ENCODE results near the gene ZNF358. TPM values are rescaled to one million over a fixed set of nuclear protein-coding genes. Genes with fewer than 3 reads are reported as not detected.

The ZNF358 gene
- polyA plus RNA-seq, 1 donor: 61.8 TPM

- DNase-seq: no peak
Observed at GRCh38 chr19:7559102-7559501, 43.2 kb downstream of the ZNF358 start.

GRCh38 chr19:7560255-7560654 lies 44.4 kb downstream of the ZNF358 start:
- DNase-seq: no peak

GRCh38 chr19:7561325-7561724 lies 45.4 kb downstream of the ZNF358 start:
- DNase-seq: no peak

- no peak for DNase-seq
Observed at GRCh38 chr19:7562646-7563393, 46.9 kb downstream of the ZNF358 start.

- DNase-seq: no peak
Observed at GRCh38 chr19:7564866-7565265, 49.0 kb downstream of the ZNF358 start.

- DNase-seq: no peak
Observed at GRCh38 chr19:7565332-7565731, 49.4 kb downstream of the ZNF358 start.

Other genes with a start within 250 kb of the ZNF358 start
- gene INSR, start 221.7 kb upstream of the ZNF358 start, polyA plus RNA-seq (ENCODE audit: insufficient read length): 19.0 TPM
- gene ARHGEF18, start 167.2 kb upstream of the ZNF358 start, polyA plus RNA-seq (ENCODE audit: insufficient read length): 15.7 TPM
- 4.0 TPM for gene PEX11G, start 27.1 kb upstream of the ZNF358 start, polyA plus RNA-seq (ENCODE audit: insufficient read length)
- 16.4 TPM for gene MCOLN1, start 6.5 kb downstream of the ZNF358 start, polyA plus RNA-seq (ENCODE audit: insufficient read length)
- 34.7 TPM for gene PNPLA6, start 19.6 kb downstream of the ZNF358 start, polyA plus RNA-seq (ENCODE audit: insufficient read length)
- 0.45 TPM for gene CAMSAP3, start 79.8 kb downstream of the ZNF358 start, polyA plus RNA-seq (ENCODE audit: insufficient read length)
- 33.1 TPM for gene XAB2, start 113.4 kb downstream of the ZNF358 start, polyA plus RNA-seq (ENCODE audit: insufficient read length)
- gene PET100, start 113.7 kb downstream of the ZNF358 start, polyA plus RNA-seq (ENCODE audit: insufficient read length): 52.4 TPM
- not detected for gene PCP2, start 117.6 kb downstream of the ZNF358 start, polyA plus RNA-seq (ENCODE audit: insufficient read length)
- gene STXBP2, start 121.0 kb downstream of the ZNF358 start, polyA plus RNA-seq (ENCODE audit: insufficient read length): 6.7 TPM
- 1.3 TPM for gene RETN, start 152.9 kb downstream of the ZNF358 start, polyA plus RNA-seq (ENCODE audit: insufficient read length)
- 0.25 TPM for gene MCEMP1, start 161.0 kb downstream of the ZNF358 start, polyA plus RNA-seq (ENCODE audit: insufficient read length)
- gene TRAPPC5, start 164.7 kb downstream of the ZNF358 start, polyA plus RNA-seq (ENCODE audit: insufficient read length): 42.8 TPM
- 0.65 TPM for gene FCER2, start 186.0 kb downstream of the ZNF358 start, polyA plus RNA-seq (ENCODE audit: insufficient read length)
- not detected for gene CLEC4G, start 216.0 kb downstream of the ZNF358 start, polyA plus RNA-seq (ENCODE audit: insufficient read length)
- gene CD209, start 231.4 kb downstream of the ZNF358 start, polyA plus RNA-seq (ENCODE audit: insufficient read length): 2.4 TPM
- gene CLEC4M, start 247.1 kb downstream of the ZNF358 start, polyA plus RNA-seq (ENCODE audit: insufficient read length): not detected

Measured in hindlimb muscle (tissue), 1 donor.